Urothelium cell line (cell line): ENCODE results near the gene RHOBTB1.

Experiments
- DNase-seq: peaks from one replicate; pipeline ENCODE4 v3.0.0; 2011; ENCODE audit warnings: low spot score, mixed read lengths
- FAIRE-seq: peaks from 2 replicates; lab custom pipeline; 2011; peaks lifted over from hg19 to GRCh38; lab: Jason Lieb, UNC

RHOBTB1 gene

DNA sequence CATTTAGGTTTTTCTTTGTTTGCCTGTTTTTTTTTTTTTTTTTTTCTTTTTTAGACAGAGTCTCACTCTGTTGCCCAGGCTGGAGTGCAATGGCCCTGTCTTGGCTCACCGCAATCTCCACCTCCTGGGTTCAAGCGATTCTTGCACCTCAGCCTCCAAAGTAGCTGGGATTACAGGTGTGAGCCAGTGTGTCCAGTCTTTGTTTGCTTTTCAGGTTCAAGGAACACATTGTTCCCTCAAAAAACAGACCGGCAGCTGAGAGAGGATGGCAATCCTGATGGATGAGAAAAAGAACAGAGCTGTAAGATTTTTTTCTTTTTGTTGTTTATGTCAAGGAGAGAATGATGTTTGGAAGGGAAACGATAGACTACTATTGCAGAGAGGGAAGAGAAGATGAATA is 23.3 kb upstream of the RHOBTB1 start:
- FAIRE-seq: no peak
- no peak for DNase-seq

DNA sequence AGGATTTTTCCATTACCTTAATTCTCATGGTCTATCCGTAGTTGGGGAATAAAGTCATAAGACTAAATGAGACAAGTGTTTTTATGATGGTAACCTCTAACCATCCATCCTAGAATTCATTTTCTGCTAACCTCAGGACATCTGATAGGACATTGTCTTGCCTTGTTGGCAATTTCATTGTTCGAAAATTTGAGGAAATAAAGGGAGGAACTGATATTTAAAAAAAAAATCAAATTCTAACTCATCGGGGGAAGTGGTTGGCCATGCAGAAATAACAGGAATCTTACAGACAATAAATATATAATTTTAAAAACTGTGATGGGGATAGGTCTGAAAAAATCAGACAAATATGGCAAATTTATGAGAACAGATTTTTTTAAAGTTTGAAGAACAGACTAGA is 21.7 kb upstream of the RHOBTB1 start:
- no peak for FAIRE-seq
- DNase-seq: no peak

DNA sequence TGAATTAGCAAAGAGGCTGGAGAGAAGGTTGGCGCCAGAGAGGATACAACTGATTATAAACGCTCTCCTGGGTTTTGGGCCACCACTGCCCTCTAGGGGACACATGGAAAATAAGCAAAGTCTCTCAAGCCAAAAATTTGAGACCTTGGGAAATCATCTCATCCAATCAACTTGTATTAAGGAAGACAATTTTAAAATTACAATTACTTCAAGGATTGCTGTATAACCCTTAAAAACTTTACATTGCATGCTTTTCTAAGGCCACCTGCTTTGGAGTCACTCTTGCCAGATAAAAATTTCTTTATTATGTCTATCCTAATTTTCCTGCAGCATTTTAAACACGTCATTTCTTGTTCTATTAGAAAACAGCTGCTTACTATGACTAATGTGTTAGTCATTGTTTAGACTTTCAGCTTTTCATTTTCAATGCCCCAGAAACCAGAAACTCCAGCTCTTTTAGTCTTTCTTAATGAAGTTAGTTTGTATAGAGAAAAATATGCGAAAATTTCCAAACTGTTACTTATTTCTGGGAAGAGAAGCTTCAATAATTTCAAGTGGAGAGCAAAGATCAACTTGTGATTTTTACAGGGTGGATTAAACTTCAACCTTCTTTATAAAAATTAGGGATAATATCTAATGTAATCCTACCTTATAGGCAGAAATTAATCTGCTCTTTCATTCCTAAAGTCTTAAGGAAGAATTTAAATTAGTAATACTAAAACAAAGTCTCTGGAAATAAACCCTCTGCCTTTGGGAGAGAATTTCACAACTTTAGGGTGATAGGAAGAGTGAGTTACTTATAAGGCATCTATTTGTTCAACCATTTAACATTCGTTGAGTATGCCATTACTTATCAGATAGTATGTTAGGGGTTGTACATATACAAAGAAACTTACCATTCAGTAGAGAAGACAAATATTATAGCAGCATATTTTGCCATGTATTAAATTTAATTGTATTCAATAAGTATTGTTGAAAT is 20.6 kb upstream of the RHOBTB1 start:
- no peak for FAIRE-seq

DNA sequence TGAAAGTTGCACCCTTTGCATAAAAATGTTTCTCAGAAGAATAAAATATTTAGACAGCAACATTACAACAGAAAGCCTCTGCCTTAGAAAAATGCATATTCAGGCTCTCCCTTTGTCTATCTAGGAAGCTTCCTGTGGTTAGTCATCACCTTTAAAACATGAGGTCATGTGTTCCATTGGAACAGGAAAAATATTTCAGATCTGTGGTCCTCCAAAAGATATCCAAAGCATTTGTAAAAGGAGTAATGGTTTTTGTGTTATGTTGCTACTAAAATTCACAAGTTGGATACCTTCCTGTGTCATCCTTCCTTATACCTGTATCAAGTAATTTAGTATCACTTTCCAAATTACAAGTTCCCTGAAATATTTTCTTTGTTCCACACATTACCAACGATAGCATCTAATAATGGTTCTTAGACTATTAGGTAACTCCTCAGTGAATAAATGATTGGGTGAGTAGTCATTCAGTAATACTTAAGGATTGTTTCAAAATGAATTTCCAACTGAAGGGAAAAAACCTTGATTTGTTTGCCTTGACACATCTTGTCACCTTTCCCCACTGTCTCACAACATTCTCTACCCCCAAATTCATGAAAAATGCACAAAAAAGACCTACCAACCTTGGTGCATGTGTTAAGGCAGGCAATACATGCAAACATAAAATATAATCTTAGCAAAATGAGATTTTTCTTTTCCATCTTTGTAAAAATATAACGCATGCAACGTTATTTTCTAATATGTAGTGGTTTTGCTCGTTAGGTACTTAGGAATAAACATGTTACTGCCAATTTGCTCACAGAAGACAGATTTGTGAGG is 19.7 kb upstream of the RHOBTB1 start:
- peak; percentile 46 for DNase-seq

More for the DNA sequence above, 20.6 kb upstream of the RHOBTB1 start:
- DNase-seq: peak; percentile 73

DNA sequence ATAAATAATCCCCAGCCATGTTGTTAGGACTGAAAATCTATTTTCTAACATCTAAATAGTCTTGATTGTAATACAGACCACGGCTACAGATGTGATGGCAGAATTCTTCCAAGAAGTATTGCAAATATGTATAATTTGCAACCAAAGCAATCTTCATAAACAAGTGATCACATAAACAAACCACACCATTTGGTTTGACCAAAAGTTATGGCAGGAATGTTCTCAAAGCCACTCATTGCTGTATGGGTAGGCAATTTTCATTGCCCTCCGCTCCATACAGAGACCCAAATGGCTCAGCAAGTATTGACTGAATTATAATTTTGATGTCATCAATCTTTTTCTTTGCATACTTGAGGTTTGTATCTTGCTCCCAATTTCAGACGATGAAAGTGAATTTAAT is 19.0 kb upstream of the RHOBTB1 start:
- DNase-seq (peak; percentile 29), FAIRE-seq (no peak)

More for the DNA sequence above, 19.7 kb upstream of the RHOBTB1 start:
- FAIRE-seq: no peak

DNA sequence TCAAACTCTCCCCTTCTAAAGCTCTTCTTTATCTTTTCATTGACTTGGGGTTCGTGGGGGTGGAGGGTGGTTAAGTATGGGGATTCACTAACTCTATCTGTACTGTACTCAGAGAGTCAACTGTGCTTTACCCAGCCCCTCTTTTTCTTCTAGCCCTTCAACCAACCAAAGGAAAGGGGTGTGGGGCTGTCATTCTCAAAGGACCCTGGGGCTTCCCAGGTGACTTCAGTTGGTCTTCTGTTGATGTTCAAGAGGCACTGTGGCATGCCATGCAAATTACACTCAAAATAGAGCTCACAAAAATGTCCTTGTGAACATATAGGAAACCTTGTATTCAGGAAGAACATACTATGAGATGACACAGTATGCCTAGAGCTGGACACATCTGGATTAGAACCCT is 16.9 kb upstream of the RHOBTB1 start:
- DNase-seq: no peak
- FAIRE-seq: no peak

DNA sequence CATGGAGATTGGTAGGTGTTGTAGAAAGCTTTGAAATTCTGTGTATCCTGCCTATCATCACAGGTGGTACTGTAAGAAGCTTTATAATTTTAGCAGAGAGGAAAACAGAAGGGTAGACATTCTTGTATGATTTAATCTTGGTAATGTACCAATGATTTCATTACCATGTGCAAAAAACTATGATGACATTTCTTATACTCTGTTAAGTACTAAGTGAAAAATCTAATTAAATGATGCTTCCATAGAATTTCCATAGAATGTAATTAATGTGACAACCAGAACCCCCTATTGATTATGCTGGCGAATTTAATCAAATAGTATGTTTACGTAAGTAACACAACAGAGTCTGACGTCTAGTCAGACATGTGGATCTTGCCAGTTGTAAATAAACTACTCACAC is 16.0 kb upstream of the RHOBTB1 start:
- no peak for DNase-seq
- FAIRE-seq: no peak

DNA sequence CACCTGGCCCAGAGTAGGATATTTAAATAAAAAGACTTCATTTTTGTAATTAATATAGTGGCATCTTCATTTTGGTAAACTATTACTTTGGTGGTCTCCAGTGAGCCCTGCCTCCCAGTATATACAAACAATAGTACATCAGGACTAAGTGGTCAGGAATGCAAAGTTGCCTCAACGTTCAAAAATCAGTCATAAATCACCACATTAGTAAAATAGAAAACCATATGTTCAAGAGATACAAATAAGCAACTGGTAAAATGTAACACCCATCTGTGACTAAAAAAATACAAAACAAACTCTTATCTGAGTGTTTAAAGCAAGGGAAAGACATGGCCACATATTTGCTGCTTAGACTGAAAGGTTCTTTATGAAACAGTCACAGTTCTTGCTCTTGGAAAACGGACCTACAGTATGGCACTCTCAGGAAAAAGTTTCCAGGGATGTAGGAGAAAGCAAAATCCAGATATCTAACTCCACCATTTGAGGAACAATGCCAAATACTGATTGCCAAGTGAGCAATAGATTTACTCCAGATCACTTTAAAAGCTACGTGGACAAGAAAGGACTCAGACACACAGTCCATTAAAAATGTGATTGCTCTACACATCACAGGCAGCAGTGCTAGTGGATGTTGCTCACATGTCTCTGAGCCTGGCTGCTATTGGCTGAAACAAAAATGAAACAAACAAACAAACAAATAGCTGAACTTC is 15.1 kb upstream of the RHOBTB1 start:
- FAIRE-seq (no peak), DNase-seq (no peak)

DNA sequence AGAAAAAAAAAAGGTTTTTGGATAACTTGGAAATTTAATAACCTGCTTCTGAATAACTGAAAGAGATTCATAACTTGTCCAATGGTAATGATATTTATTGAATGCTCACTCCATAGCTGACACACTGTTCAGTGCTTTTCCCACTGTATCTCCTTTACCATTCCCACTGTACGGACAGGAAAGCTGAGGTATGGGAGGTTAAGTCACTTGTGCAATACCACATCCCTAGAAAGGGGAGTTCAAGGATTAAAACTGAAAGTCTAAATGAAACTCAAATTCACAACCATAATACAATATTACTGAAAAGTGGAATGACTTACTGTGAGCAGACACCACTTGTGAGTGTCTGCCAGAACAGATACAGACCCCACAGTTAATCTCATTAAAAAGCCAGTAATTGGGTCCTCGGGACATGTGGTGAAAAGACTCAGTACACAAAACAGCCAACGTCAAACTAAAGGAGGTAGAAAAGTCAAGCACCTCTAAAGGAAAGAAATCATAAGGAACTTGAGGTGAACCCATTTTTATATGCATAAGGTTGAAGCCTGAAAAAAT is 13.8 kb upstream of the RHOBTB1 start:
- no peak for DNase-seq
- FAIRE-seq: peak; percentile 20

DNA sequence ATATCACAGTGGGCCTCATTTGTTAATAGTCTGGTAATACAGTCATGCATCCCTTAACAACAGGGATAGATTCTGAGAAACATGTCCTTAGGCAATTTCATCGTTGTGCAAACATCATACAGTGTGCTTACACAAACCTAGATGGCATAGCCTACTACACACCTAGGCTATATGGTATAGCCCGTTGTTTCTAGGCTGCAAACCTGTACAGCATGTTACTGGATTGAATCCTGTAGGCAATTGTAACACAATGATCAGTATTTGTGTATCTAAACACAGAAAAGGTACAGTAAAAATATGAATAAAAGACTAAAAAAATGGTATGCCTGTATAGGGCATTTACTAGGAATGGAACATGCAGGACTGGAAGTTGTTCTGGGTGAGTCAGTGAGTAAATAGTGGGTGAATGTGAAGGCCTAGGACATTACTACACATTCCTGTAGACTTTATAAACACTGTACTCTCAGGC is 12.0 kb upstream of the RHOBTB1 start:
- DNase-seq: no peak
- FAIRE-seq: peak; percentile 70

DNA sequence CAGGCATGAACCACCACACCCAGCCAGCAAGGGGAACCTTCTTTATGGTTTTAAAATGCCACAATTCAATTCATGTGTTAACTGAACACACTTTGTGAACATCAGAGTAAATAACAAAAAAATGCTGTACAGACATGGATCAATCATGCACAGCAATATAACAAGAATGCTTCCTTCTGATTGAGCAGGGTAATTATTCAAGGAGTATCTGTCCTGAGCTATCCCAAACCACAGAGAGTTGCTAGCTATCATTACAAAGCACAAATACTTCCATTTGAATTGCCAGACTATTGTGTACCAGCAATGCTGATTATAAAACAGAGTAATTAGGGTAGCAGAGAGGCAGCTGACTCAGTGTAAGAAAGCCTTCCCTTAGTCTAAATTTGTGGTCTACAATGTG is 11.3 kb upstream of the RHOBTB1 start:
- FAIRE-seq (peak; percentile 9), DNase-seq (no peak)

DNA sequence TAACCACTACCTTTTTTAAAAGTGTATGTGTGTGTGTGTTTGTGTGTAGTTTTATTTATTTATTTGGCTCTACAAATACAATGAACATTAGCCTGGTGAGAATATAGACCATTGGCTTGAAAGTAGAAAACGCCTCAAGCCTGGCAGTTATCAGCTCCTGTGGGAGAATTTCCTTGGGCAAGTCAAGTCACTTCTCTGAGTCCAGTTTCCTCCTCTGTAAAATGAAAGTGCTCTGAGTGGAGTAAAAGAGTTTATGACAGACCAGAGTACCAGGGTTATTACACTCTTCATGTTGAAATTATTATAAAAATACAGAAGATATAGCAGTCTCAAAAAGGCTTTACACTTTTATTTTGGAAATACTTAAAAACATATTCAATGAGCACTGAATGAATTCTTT is 10.1 kb upstream of the RHOBTB1 start:
- FAIRE-seq (no peak), DNase-seq (no peak)

DNA sequence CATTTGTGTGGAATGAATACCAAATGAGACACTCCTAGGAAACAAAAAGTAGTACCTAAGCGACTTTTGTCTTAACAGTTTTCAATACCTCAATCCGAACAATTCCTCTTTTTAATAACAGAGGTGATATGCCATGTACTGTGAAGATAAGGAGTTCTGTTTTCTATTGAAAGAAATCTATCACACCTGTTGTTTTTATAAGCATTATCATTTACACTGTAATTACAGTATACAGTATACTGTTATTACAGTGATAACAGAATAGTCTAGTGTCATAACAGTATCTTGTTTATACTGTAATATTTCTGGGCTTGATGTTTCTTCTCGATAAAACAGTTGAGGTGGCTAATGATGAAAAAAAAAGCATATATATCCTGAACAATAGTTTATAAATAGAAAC is 9.4 kb upstream of the RHOBTB1 start:
- FAIRE-seq: no peak
- no peak for DNase-seq

DNA sequence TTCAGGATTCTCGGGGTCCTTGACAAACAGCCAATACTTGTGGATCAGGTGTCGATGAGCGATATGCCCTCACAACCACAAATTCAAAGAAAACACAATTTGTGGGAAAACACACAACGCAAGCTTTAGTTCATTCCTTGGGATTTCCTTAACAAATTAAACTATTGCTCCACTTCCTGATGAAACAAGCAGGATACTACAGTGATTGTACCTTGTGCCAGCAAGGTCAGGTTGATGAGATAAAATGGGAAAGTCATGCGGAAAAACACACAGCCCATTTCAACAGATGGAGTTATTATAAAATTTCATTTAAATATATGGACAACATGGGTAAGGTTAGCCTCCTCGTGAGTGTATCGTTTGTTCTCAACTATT is 8.8 kb upstream of the RHOBTB1 start:
- FAIRE-seq: no peak
- DNase-seq: no peak

DNA sequence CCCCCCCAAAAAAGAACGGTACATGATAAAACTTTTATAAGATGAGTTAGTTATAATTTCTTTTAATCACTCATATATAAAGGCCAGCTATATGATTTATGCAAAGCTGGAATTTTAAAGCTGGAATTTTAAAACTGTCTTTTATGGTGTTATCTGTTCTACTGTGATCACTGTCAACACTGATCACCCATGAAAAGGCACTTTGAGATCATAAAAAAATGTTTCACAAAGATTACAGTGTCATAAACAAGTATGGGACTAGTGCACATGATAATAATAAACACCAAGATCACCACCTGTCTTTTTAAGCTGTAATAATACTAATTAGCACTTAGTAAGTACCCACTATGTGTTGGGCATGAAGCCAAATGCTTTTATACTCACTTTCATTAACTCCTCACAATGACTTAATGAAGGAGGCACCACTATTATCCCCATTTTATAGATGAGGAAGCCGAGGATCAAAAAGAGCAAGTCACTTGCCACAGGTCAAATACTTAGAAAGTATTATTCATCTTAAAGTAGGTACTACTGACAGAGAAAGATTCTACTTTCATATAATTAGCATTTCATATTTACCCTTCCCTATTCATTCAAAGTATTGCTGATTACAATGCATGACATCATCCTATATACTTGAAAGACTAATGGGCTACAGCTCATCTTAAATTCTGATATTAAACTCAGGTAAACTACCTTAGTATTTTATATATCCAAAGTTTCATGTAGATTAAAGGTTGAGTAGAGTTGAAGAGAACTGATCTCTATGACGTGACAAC is 8.3 kb upstream of the RHOBTB1 start:
- FAIRE-seq: no peak
- DNase-seq: no peak

DNA sequence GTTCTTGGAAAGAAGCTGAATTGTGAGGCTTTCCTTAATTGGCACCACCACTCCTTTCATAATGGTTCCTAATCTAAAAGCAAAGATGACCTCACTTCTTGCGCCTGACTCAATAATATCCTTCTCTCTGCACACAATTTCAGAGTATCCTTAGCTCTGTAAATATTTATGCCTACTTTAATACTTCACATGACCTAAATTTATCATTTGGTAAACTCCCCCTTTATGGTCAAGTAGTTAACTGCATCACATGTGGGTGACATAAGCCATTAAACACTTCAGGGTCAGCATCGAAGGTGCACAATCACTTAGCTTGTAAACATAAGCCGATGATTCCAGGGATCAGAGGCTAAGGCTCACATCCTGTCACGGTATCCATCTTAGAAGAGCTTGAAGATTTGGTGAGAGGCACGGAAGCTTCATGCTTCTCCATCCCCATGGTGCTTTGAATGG is 7.3 kb upstream of the RHOBTB1 start:
- DNase-seq (no peak), FAIRE-seq (peak; percentile 5)

DNA sequence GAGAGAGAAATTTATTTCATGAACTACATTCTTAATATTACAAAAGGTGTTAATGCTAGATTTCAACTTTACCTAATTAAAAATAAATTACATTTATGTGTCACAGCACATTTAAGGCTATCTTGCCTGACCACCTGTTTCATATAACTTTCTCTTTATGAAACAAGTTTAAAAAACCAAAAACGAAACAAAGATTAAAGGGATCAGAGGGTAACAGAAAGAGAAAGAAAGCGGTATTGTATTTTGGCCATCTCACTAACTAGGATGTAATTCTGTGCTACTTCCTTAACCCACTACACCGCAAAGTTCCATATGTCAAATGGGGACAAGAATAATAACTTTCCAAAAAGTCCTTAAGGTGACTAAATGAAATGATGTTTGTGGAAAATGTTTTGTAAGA is 6.3 kb upstream of the RHOBTB1 start:
- DNase-seq: no peak
- FAIRE-seq: no peak

DNA sequence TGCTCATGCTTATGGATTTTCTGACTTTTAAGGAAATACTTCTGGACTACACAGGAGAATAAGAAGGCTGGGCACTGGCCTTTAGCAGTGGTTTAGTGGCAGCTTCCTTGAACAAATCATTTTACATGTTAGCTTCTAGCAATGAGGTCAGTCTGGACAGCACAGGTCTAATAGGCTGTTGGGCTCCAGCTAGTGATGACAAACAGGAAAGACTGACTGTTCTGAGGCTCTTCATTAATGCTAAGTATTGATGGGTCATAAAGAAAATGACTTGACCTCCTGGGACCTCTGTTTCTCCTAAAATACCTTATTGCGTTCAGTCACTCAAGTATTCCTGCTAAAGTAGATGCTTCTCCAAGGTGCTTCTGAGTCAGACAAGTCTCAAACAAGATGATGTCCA is 4.9 kb upstream of the RHOBTB1 start:
- FAIRE-seq: no peak
- DNase-seq: no peak

DNA sequence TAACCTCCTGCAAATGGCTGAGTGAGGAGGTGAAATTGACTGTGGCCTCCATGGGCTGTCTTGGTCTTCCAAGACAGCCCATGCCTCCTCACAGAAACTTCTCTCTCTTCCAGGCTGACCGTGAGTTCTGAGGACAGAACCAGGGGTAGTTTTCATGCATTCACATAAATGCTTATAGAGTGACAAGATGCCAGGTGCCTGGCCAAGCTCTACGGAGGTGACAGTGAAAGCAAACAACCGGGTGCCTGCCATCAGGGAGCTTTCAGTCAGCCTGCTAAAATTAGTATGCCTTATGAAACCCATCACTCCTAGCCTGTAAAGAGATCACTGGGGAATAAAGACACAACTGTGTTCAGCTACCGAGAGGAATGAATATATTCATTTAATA is 919 bp upstream of the RHOBTB1 start:
- FAIRE-seq: no peak
- DNase-seq: no peak
